Bronchial epithelial cell (primary cell): Measurements from ENCODE around the gene EFCAB6. TPM values are rescaled to one million over a fixed set of nuclear protein-coding genes. Genes with fewer than 3 reads are reported as not detected.

Source experiments
- DNase-seq: peaks from one replicate; pipeline ENCODE4 v3.0.0-alpha.2; 2010; ENCODE audit warnings: low read depth
- FAIRE-seq: peaks from 2 replicates; lab custom pipeline; 2011; peaks lifted over from hg19 to GRCh38; lab: Jason Lieb, UNC
- H3K27me3 ChIP-seq: 2 replicates; pipeline ENCODE4 v1.5.1; 2011; ENCODE audit warnings: low read length; ENCODE audit not compliant: control insufficient read depth, insufficient read depth
- H3K36me3 ChIP-seq: 2 replicates; pipeline ENCODE4 v1.5.1; 2011; ENCODE audit warnings: low read length; ENCODE audit not compliant: control insufficient read depth, insufficient read depth
- H3K4me3 ChIP-seq: 2 replicates; pipeline ENCODE4 v1.5.1; 2011; ENCODE audit warnings: mild to moderate bottlenecking, low read depth, low read length, control low read depth
- CTCF ChIP-seq: IDR thresholded peaks from 2 replicates; pipeline ENCODE4 v1.5.1; 2011; ENCODE audit warnings: mild to moderate bottlenecking, moderate library complexity, low read length, control low read depth, inconsistent platforms; ENCODE audit not compliant: insufficient read depth, severe bottlenecking
- total RNA-seq: library from RNA; depleted of rRNA; stranded (reverse); fragments of >200 nt; gene quantifications from 2 replicates; pipeline ENCODE4 v1.2.1, GENCODE V29; 2014

The EFCAB6 gene
- total RNA-seq, 1 donor from 2014 or later = 0.26 TPM

GRCh38 chr22:43829904-43830851, 18.1 kb upstream of the EFCAB6 start:
- Histone ChIP-seq H3K4me3 (no peak overlapping the region), H3K36me3 (no peaks in the 10 kb centered on the region), H3K27me3 (no peaks in the 10 kb centered on the region)
- no peak for TF ChIP-seq CTCF
- FAIRE-seq = no peak
- DNase-seq = no peak

GRCh38 chr22:43828998-43829782, 17.1 kb upstream of the EFCAB6 start:
- no peak for FAIRE-seq
- no peak for TF ChIP-seq CTCF

GRCh38 chr22:43828725-43828997, 16.6 kb upstream of the EFCAB6 start:
- Histone ChIP-seq H3K4me3 (no peak overlapping the region), H3K36me3 (no peaks in the 10 kb centered on the region), H3K27me3 (peaks cover 3% of the 10 kb centered on the region)
- DNase-seq (no peak), FAIRE-seq (no peak)
- no peak for TF ChIP-seq CTCF

More at GRCh38 chr22:43828998-43829782, 17.1 kb upstream of the EFCAB6 start:
- Histone ChIP-seq H3K36me3 (no peaks in the 10 kb centered on the region), H3K4me3 (no peak overlapping the region), H3K27me3 (peaks cover 3% of the 10 kb centered on the region)
- no peak for DNase-seq

- DNase-seq (no peak), FAIRE-seq (no peak)
- TF ChIP-seq CTCF = no peak
- Histone ChIP-seq H3K36me3 (no peaks in the 10 kb centered on the region), H3K4me3 (no peak overlapping the region), H3K27me3 (peaks cover 3% of the 10 kb centered on the region)
Observed at GRCh38 chr22:43827926-43828724, 16.0 kb upstream of the EFCAB6 start.

GRCh38 chr22:43827003-43827735, 15.1 kb upstream of the EFCAB6 start:
- Histone ChIP-seq H3K4me3 (no peak overlapping the region), H3K27me3 (peaks cover 6% of the 10 kb centered on the region), H3K36me3 (no peaks in the 10 kb centered on the region)
- FAIRE-seq = no peak
- TF ChIP-seq CTCF = no peak
- no peak for DNase-seq
